GM18502 (cell line): ENCODE data around the gene JMJD8.

Experiments used
- ATAC-seq: cut with Tn5 transposase; IDR thresholded peaks from one replicate; pipeline ENCODE4 v1.9.1; 2021; ENCODE audit warnings: mild to moderate bottlenecking; ENCODE audit not compliant: unreplicated experiment, poor library complexity

Gene JMJD8

DNA sequence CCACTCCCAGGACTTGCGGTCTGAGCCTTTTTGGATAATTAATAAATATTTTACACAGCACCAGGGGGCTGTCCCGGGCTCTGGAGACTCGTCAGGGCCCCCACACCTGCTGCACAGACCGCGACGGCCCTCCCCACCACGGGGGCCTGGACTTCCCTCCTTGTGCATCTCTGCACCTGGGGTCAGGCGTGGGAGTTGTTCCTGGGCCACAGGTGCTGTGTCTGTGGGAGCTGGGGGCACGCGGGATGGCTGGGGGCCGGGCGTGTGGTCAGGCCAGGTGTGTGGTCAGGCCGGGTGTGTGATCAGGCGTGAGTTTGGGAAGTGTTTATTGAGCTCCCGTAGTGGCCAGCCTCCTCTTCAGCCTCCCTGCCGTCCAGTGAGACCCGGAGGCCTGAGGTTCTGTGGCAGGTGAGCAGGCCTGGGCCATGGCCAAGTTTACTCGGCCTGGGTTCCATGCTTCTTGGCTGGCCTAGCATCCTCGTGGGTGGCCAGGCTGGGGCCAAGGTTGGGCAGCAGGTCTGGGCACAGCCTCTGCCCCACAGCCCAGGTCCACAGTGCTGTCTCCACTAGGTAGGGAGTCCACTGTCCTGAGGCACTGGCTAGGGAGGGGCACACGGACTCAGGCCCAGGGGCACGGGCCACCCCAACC lies 5.8 kb downstream of the JMJD8 start:
- no peak for ATAC-seq

DNA sequence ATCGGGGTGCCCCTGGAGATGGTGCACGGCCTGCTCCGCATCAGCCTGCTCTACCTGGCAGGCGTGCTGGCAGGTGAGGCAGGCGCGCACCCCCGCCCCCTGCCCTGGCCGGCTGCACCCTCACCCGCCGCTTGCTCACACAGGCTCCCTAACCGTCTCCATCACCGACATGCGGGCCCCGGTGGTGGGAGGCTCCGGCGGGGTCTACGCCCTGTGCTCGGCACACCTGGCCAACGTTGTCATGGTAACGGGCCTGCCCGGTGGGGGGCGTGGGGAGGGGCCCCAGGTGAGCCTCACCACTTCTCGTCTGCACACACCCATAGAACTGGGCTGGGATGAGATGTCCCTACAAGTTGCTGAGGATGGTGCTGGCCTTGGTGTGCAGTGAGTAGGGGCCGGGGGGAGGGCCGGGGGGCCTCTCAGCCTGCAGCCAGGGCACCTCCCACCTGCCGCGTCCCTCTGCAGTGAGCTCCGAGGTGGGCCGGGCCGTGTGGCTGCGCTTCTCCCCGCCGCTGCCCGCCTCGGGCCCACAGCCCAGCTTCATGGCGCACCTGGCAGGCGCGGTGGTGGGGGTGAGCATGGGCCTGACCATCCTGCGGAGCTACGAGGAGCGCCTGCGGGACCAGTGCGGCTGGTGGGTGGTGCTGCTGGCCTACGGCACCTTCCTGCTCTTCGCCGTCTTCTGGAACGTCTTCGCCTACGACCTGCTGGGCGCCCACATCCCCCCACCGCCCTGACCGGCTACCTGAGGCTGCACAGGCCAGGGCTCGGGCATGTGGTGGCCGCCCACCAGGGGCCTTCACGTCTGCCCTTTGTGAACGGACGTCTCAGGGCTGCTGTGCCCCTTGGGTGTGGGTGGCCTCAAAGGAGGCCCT lies 6.6 kb downstream of the JMJD8 start:
- no peak for ATAC-seq

DNA sequence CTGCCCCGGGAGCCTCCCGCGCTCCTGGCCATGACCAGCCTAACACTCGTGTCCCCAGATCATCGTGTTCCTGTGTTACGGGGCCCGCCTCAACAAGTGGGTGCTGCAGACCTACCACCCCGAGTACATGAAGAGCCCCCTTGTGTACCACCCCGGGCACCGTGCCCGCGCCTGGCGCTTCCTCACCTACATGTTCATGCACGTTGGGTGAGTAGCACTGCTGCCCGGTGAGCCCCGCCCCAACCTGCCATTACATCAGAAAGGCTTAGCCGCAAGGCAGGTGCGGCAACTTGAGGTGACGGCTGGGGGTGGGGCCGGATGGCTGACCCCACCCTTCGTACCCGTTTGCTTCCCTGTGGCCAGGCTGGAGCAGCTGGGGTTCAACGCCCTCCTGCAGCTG lies 7.2 kb downstream of the JMJD8 start:
- no peak for ATAC-seq

DNA sequence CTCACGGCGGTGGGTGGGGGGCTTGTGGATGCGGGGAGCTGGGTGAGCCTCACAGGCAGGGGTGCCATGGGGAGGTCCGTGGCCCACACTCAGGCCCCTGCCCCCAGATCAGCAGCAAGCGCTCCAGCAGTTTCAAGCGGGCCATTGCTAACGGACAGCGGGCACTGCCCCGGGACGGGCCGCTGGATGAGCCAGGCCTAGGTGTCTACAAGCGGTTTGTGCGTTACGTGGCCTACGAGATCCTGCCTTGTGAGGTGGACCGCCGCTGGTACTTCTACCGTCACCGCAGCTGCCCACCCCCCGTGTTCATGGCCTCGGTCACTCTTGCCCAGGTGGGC lies 7.6 kb downstream of the JMJD8 start:
- ATAC-seq = no peak

DNA sequence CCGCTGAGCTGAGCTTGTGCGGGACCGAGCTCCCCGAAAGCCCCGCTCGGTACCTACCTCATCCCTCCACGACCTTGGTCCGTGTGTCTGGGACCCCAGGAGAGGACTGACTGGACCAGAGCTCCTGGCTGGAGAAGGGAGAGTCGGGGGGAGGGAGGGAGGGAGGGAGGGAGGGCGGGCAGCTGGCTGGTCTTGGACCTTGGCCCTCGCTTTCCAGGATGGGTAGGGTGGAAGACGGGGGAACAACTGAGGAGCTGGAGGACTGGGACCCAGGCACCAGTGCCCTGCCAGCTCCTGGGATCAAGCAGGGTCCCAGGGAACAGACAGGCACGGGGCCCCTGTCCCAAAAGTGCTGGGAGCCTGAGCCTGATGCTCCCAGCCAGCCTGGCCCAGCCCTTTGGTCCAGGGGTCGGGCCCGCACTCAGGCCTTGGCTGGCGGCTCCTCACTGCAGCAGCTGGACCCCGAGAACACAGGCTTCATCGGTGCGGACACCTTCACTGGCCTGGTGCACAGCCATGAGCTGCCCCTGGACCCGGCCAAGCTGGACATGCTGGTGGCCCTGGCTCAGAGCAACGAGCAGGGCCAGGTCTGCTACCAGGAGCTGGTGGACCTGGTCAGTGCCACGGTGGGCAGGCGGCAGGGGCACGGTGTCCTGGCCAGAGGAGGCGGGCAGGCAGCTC lies 8.1 kb downstream of the JMJD8 start:
- ATAC-seq = no peak

DNA sequence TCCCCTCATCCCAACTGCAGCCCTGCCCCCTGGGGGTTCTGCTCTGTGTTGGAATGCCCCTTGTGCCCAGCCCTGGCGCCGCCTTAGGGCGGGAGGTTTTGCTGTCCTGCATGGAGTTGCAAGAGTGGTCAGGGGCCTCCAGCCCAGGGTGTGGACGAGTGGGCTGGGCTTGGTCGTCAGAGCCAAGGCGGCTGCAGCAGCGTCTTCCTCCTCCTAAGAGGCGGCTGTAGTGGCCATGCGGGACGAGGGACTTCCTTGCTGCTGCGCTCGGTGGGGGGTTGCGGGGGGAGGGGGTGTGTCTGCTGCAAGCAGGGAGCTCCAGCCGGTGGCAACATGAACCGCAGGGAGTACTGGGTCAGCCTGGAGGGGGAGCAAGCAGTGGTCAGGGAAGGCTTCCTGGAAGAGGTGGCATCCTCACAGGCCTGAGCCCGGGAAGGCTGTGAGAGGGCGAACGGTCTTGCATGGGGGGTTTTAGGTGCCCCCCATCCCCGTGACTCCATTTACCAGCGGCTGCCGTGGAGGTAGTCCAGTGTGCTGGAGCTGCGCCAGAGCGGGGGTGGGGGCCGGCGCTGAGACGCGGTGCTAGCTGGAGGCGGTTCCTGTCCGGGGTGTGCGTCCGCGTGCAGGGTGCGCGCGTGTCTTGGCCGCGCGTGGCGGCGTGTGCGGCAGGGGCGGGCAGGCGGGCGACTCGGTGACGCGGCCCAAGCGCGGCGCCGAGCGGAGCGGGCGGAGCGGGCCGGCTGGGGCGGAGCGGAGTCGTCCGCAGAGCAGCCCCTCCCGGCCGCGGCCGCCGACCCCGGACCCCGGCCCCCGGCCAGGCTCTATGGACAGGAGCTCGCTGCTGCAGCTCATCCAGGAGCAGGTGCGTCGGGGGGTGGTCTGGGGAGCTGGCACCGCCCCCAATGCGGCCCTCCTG lies 8.9 kb downstream of the JMJD8 start, which contains the start of gene RHBDL1:
TSS of gene RHBDL1 (plus strand) at position 704 of the 916 bp plus-strand sequence. CDS start at position 824, 120 bp downstream.
- no peak for ATAC-seq

DNA sequence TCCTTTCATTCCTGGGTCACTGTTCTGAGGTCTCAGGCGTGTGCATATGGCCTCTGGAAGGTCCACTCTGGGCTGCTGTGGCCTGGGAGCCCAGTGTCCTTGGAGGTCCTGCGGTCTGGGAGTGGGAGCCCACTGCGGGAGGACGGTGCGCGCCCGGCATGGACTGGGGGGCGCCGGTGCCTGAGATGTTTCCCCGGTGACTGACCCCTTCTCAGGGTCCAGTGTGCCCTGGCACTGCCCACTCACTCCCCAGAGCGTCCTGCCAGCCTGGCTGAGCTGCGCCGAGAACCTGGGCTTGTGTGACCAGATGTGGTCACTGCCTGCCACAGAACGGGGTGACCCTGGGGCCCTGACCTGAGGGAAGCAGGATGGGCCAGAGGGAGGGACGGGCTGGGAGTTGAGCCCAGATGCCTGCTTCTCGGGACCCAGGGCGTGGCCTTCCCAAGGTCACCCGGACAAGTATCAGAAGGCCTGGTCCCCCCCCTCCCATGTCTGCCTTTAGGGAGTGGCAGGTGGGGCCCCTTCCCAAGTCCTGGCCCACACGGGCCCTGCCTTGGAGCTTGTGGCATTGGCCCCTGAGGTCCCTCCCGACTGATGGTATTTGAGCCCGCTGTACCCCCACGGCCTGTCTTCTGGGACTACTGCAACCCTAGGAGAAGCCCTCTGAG lies 9.8 kb downstream of the JMJD8 start:
- no peak for ATAC-seq

DNA sequence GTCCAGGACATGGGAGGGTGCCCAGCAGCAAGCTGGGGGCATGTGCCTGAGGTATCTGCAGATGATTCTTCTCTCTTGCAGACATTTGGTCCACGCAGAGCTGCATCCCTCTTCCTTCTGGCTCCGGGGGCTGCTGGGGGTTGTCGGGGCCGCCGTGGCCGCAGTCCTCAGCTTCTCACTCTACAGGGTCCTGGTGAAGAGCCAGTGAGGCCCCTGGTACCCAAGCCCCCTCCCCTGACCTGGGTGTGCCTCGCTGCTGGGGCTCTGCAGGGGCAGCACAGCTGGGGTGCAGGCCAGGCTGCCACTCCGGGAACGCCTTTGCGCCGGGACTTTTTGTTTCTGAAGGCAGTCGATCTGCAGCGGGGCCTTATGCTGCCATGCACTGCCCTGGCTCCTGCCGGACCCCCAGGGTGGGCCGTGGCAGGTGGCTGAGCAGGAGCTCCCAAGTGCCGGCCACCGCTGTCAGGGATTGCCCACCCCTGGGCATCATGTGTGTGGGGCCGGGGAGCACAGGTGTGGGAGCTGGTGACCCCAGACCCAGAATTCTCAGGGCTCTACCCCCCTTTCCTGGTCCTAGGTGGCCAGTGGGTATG lies 10.6 kb downstream of the JMJD8 start:
- ATAC-seq = no peak

DNA sequence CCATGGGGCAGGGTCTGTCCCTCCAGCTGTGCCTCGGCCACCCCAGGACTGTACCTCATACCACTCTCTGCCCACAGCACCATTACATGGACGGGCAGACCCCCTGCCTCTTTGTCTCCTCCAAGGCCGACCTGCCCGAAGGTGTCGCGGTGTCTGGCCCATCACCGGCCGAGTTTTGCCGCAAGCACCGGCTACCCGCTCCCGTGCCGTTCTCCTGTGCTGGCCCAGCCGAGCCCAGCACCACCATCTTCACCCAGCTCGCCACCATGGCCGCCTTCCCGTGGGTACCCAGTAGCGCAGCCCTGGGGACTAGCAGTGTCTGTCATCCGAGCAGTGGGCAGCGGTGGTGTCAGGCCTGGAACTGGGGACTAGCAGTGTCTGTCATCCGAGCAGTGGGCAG lies 11.3 kb downstream of the JMJD8 start:
- ATAC-seq = no peak

DNA sequence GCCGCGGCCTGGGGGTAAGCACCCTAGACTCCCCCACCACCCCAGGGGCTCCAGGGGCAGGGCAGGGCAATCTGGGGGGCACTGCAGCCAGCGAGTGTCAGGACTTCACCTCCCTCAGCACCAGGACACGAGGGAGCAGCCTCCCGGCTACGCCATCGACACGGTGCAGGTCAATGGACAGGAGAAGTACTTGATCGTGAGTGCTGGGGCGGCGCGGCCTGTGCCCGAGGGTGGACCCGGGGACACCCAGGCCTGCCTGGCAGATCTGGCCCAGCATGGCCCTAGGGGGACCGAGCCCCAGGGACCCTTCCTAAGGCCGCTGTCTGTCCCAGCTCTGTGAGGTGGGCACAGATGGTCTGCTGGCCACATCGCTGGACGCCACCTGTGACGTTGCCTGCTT lies 11.8 kb downstream of the JMJD8 start:
- ATAC-seq = no peak

DNA sequence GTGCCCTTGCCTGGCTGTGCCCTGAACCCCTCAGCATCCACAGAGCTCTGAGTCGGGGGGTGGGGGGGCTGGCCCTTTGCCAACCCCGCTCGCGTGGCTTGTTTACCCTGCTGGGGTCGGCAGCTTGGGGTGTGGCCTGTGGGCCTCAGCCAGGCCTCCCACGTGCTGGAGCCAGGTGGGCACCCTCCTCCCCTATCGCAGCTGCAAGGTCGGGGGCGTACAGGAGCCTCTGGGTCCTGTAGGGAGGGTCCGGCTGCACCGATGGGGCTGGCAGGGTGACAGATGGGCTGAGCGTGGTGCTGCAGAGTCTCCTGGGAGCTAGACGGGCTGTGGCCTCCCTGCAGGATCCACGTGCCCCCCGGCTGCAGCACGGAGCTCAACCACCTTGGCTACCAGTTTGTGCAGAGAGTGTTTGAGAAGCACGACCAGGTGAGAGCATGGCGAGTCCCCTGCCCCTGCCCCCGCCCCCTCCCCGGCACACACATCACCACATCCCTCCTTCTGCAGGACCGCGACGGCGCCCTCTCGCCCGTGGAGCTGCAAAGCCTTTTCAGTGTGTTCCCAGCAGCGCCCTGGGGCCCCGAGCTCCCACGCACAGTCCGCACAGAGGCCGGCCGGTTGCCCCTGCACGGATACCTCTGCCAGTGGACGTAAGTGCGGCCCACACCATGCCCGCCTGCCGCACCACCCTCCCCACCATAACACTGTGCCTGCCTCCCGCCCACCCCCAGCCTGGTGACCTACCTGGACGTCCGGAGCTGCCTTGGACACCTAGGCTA lies 12.6 kb downstream of the JMJD8 start:
- no peak for ATAC-seq

DNA sequence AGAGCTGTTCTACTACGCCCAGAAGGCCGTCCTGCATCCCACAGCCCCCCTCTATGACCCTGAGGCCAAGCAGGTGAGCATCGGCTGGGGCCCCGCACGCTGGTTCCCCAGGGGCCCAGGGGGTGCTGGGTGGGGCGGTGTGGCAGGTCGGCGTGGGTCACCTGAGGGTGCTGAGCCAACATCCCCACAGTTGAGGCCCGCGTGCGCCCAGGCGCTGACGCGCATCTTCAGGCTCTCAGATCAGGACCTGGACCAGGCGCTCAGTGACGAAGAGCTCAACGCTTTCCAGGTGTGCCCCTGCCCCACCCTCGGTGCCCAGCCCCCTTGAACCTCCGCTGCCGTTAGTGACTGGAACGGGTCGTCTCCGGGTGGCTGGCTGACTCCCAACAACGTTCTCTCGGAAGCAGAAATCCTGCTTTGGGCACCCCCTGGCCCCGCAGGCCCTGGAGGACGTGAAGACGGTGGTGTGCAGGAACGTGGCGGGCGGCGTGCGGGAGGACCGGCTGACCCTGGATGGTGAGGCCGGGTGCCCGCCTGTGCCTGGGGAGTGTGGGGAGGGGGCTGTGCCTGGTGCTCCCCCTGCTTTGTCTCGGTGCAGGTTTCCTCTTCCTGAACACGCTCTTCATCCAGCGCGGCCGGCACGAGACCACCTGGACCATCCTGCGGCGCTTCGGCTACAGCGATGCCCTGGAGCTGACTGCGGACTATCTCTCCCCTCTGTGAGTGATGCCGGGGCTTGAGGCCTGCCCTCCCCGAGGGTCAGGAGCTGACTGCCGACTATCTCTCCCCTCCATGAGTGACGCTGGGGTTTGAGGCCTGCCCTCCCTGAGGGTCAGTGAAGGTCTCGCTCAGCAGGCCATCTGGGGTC lies 13.4 kb downstream of the JMJD8 start:
- ATAC-seq = no peak

DNA sequence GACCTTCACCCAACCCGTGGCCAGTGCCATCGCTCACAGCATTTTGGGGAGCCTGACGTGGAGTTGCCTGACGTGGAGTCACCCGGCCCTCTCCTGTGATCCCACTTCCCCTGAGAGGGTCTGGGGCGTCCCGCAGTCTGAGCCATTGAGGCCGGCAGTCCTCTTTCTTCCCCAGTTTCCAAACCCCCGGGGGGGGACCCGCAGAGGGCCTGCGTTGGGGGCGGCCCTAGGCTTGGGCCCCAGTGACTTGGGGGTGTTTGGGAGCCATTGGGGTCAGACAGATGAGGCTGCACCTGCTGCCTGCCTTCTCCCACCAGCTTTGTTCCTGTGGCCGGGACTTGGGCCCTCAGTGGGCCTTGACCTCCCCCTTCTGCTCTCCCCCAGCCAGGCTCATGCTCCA lies 14.5 kb downstream of the JMJD8 start:
- ATAC-seq = no peak

DNA sequence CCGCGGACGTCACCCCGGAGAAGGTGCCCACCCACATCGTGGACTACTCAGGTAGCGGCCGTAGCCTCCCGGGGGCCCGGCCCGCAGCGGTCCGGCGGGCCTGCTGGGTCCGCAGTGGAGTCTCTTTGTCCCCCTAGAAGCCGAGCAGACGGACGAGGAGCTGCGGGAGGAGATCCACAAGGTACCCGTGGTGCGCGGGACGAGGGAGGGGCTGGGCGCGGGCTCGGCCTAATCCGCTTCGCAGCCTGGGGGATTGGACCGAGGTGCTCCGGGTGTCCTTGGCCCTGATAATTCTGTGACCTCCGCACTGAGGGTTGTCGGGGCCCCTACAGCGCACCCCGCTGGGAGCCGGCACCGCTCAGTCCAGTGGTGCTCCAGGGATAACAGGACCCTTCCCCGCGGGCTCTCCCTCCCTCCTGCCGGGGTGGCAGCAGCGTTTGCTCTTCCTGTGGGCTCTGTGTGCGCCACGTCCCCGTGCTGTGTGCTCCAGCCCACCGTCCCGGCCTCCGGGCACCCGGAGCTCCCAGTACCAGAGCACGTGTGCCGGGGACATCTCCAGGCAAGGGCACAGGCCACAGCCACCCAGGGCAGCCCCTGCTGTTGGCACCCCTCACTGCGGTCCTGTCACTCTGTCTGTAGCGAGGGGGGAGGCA lies 15.5 kb downstream of the JMJD8 start:
- ATAC-seq = peak; percentile 17

DNA sequence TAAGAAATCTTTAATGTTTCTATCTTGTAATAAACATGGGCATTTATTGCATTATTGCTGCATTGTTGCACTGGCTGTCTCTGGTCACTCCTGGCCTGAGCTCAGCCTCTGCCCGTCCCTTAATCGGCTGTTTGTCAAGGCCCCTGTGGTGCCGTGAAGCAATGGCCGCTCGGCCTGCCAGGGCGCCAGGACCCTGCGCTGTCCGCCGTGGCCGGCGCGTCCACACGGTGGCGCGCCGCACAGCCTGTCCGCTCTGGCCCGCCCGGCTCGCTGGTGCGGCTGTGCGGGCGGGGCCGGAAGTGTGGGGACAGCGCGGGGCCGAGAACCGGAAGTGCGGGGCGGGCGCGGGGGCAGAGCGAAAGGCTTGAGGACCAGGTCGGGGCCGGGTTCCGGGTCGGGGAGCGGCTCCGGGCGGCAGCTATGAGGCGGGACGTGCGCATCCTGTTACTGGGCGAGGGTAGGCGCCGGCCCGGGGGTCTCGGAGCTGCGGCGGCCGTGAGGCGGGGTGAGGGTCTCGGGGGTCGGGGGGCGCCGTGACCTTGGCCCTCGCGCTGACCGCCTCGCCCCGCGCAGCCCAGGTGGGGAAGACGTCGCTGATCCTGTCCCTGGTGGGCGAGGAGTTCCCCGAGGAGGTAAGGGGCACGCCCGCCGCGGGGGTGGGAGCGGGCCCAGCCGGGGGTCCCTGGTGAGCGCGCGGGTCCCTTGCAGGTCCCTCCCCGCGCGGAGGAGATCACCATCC lies 16.2 kb downstream of the JMJD8 start, which contains the start of gene RHOT2:
TSS of gene RHOT2 (plus strand) at position 353 of the 739 bp plus-strand sequence. CDS start at position 421, 68 bp downstream.
- peak; percentile 77 for ATAC-seq

DNA sequence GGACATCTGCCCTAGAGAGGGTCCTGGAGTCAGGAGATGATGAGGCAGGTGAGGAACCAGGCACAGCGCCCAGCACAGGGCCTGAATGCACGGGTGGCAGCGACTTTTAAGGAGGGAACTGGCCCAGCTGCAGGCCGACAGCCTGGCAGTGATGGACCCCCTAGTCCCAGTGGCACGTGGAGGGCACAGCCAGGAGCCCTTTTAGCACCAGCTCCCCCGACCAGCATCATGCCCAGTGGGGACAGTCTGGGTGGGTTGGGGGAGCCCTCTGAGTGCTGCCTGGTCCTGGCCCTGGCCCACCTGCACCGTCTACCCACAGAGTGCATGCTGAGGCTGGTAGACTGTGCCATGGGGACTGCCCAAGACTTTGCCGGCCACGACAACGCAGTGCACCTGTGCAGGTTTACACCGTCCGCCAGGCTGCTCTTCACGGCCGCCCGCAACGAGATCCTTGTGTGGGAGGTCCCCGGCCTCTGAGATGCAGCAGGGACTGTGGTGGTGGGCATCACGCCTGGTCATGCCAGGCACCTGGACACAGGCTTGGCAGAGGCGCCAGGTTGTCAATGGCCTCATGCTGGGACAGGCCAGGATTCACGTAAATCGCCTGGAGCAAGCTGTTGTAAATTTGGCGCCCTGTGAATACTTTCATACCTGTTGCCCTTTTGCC lies 16.9 kb downstream of the JMJD8 start:
- no peak for ATAC-seq
